Trophoblast cell (in vitro differentiated cells and primary cell): Measurements from ENCODE around the gene CSF1.
A peak's percentile ranks its signal among the peaks of the same experiment; 100 is the strongest.

ENCODE experiments used
- DNase-seq, 2 donors: peaks; one replicate each; pipeline ENCODE4 v3.0.0-alpha.2; 2016
- H2AFZ ChIP-seq: 2 replicates; pipeline ENCODE4 v1.6.1; 2013; ENCODE audit warnings: low read length, moderate library complexity, mild to moderate bottlenecking; ENCODE audit not compliant: insufficient read depth, poor library complexity
- H2AK5ac ChIP-seq: 2 replicates; pipeline ENCODE4 v1.6.1; 2013; ENCODE audit warnings: mild to moderate bottlenecking, low read length
- H2BK120ac ChIP-seq: 2 replicates; pipeline ENCODE4 v1.6.1; 2013; ENCODE audit warnings: low read length, mild to moderate bottlenecking, moderate library complexity; ENCODE audit not compliant: insufficient read depth, poor library complexity
- H2BK12ac ChIP-seq: 2 replicates; pipeline ENCODE4 v1.6.1; 2013; ENCODE audit warnings: mild to moderate bottlenecking, low read length, moderate library complexity
- H2BK5ac ChIP-seq: 2 replicates; pipeline ENCODE4 v1.6.1; 2013; ENCODE audit warnings: low read length, low read depth, moderate library complexity, mild to moderate bottlenecking; ENCODE audit not compliant: poor library complexity
- H3K14ac ChIP-seq: 2 replicates; pipeline ENCODE4 v1.6.1; 2013; ENCODE audit warnings: mild to moderate bottlenecking, low read length
- H3K18ac ChIP-seq: 2 replicates; pipeline ENCODE4 v1.6.1; 2013; ENCODE audit warnings: mild to moderate bottlenecking, low read length
- H3K23ac ChIP-seq: 2 replicates; pipeline ENCODE4 v1.6.1; 2013; ENCODE audit warnings: low read length
- H3K27ac ChIP-seq: 2 replicates; pipeline ENCODE4 v1.5.1; 2013; ENCODE audit warnings: low read depth, mild to moderate bottlenecking, inconsistent platforms, low read length, moderate library complexity
- H3K27me3 ChIP-seq: 2 replicates; pipeline ENCODE4 v1.6.1; 2013; ENCODE audit warnings: inconsistent platforms, mild to moderate bottlenecking, low read length, moderate library complexity; ENCODE audit not compliant: insufficient read depth
- H3K36me3 ChIP-seq, 2 experiments: 1 replicate in 1 of 2; 2 replicates in 1 of 2; pipeline ENCODE4 v1.6.1; 2013; ENCODE audit warnings: low read length in 2 of 2, mild to moderate bottlenecking in 2 of 2, moderate library complexity in 1 of 2; ENCODE audit not compliant: insufficient read depth in 2 of 2, control insufficient read depth in 1 of 2
- H3K4ac ChIP-seq: 2 replicates; pipeline ENCODE4 v1.6.1; 2013; ENCODE audit warnings: low read depth, mild to moderate bottlenecking, low read length, moderate library complexity
- H3K4me1 ChIP-seq, 2 experiments: 1 replicate in 1 of 2; 2 replicates in 1 of 2; pipeline ENCODE4 v1.6.1; 2013; ENCODE audit warnings: low read length in 2 of 2, mild to moderate bottlenecking in 2 of 2, moderate library complexity in 1 of 2; ENCODE audit not compliant: insufficient read depth in 2 of 2, control insufficient read depth in 1 of 2
- H3K4me2 ChIP-seq: 2 replicates; pipeline ENCODE4 v1.6.1; 2013; ENCODE audit warnings: inconsistent platforms, mild to moderate bottlenecking, low read length, moderate library complexity
- H3K4me3 ChIP-seq: 2 replicates; pipeline ENCODE4 v1.5.1; 2013; ENCODE audit warnings: mild to moderate bottlenecking, low read depth, low read length, inconsistent platforms
- H3K79me1 ChIP-seq: one replicate; pipeline ENCODE4 v1.6.1; 2013; ENCODE audit warnings: low read length
- H3K79me2 ChIP-seq: 2 replicates; pipeline ENCODE4 v1.6.1; 2013; ENCODE audit warnings: low read length, mild to moderate bottlenecking; ENCODE audit not compliant: control insufficient read depth, insufficient read depth, poor library complexity
- H3K9ac ChIP-seq: 2 replicates; pipeline ENCODE4 v1.6.1; 2013; ENCODE audit warnings: mild to moderate bottlenecking, low read length
- H3K9me3 ChIP-seq: 2 replicates; pipeline ENCODE4 v1.6.1; 2013; ENCODE audit warnings: low read depth, mild to moderate bottlenecking, control low read depth, inconsistent platforms, low read length; ENCODE audit not compliant: insufficient read depth
- H4K12ac ChIP-seq: 2 replicates; pipeline ENCODE4 v1.6.1; 2013; ENCODE audit warnings: low read depth, mild to moderate bottlenecking, low read length, moderate library complexity
- H4K8ac ChIP-seq: 2 replicates; pipeline ENCODE4 v1.6.1; 2013; ENCODE audit warnings: low read depth, mild to moderate bottlenecking, low read length, moderate library complexity
- H4K91ac ChIP-seq: one replicate; pipeline ENCODE4 v1.6.1; 2013; ENCODE audit warnings: low read depth, mild to moderate bottlenecking, low read length, moderate library complexity
- WGBS: extraction: QIAGEN DNeasy Blood & Tissue Kit; methylation state at CpG from one replicate; pipeline ENCODE4 v1.1.7; 2013; ENCODE audit warnings: missing lambda C conversion rate; ENCODE audit not compliant: insufficient read length, insufficient coverage; ENCODE audit errors: extremely low coverage; 5-methylcytosine and 5-hydroxymethylcytosine counted together

The CSF1 gene

GRCh38 chr1:109909561-109909960 is 1.1 kb upstream of the CSF1 start:
- no peak overlapping the region for H3K9ac ChIP-seq
- no peak overlapping the region for H3K14ac ChIP-seq
- no peak overlapping the region for H4K8ac ChIP-seq
- WGBS, result no CpG with 5 or more reads among the region's 3 CpGs
- peaks cover 15 to 22% of the 10 kb centered on the region in 2 experiments for H3K4me1 ChIP-seq
- peaks cover 3 to 10% of the 10 kb centered on the region in 2 experiments for H3K36me3 ChIP-seq
- H4K91ac ChIP-seq, result no peak overlapping the region
- H3K79me1 ChIP-seq, result peaks cover 19% of the 10 kb centered on the region
- no peak overlapping the region for H2AFZ ChIP-seq
- no peaks in the 10 kb centered on the region for H3K27me3 ChIP-seq
- H3K4me3 ChIP-seq, result no peak overlapping the region
- no peak overlapping the region for H3K27ac ChIP-seq
- peaks cover 20% of the 10 kb centered on the region for H3K79me2 ChIP-seq
- H3K9me3 ChIP-seq, result peaks cover 2% of the 10 kb centered on the region
- no peak overlapping the region for H3K4me2 ChIP-seq
- no peak overlapping the region for H3K18ac ChIP-seq
- H2BK120ac ChIP-seq, result no peak overlapping the region
- H3K4ac ChIP-seq, result no peak overlapping the region
- no peak overlapping the region for H2AK5ac ChIP-seq
- DNase-seq, result no peak
- H4K12ac ChIP-seq, result no peak overlapping the region
- H3K23ac ChIP-seq, result no peak overlapping the region
- no peak overlapping the region for H2BK5ac ChIP-seq
- H2BK12ac ChIP-seq, result no peak overlapping the region

- Histone ChIP-seq H3K9me3 (peaks cover 4% of the 10 kb centered on the region), H3K36me3 (peaks cover 10 to 22% of the 10 kb centered on the region in 2 experiments), H2AK5ac (peak overlapping the region; percentile 0), H2BK12ac (peak overlapping the region; percentile 46), H4K8ac (peak overlapping the region; percentile 82), H3K4ac (peak overlapping the region; percentile 8), H3K27ac (peak overlapping the region; percentile 63), H4K91ac (peak overlapping the region; percentile 34), H2AFZ (peak overlapping the region; percentile 0), H3K14ac (peak overlapping the region; percentile 17), H3K4me1 (peaks cover 15 to 22% of the 10 kb centered on the region in 2 experiments), H4K12ac (peak overlapping the region; percentile 0), H3K4me2 (peak overlapping the region; percentile 66), H2BK120ac (peak overlapping the region; percentile 79), H3K79me2 (peaks cover 20% of the 10 kb centered on the region), H3K27me3 (no peaks in the 10 kb centered on the region), H3K9ac (peak overlapping the region; percentile 82), H3K23ac (no peak overlapping the region), H3K79me1 (peaks cover 19% of the 10 kb centered on the region), H3K18ac (peak overlapping the region; percentile 40), H2BK5ac (peak overlapping the region; percentile 75), H3K4me3 (peak overlapping the region; percentile 80)
- DNase-seq, result no peak
- WGBS, result no CpG with 5 or more reads among the region's 70 CpGs
Measured at GRCh38 chr1:109910963-109911798, 532 bp downstream of the CSF1 start.

GRCh38 chr1:109912214-109912861 is 1.7 kb downstream of the CSF1 start:
- H3K4ac ChIP-seq, result peak overlapping the region; percentile 8
- no peak for DNase-seq
- H3K14ac ChIP-seq, result peak overlapping the region; percentile 4
- H3K79me1 ChIP-seq, result peaks cover 19% of the 10 kb centered on the region
- peak overlapping the region; percentile 38 for H3K18ac ChIP-seq
- no peak overlapping the region for H3K27ac ChIP-seq
- H3K9ac ChIP-seq, result no peak overlapping the region
- peak overlapping the region; percentile 2 for H2BK12ac ChIP-seq
- no peak overlapping the region for H2BK120ac ChIP-seq
- H2AFZ ChIP-seq, result no peak overlapping the region
- no peak overlapping the region for H2AK5ac ChIP-seq
- H3K36me3 ChIP-seq, result peaks cover 17 to 33% of the 10 kb centered on the region in 2 experiments
- H3K4me1 ChIP-seq, result peaks cover 15 to 23% of the 10 kb centered on the region in 2 experiments
- no peak overlapping the region for H4K8ac ChIP-seq
- peak overlapping the region; percentile 66 for H3K4me2 ChIP-seq
- H3K27me3 ChIP-seq, result no peaks in the 10 kb centered on the region
- H3K79me2 ChIP-seq, result peaks cover 20% of the 10 kb centered on the region
- H4K12ac ChIP-seq, result no peak overlapping the region
- peaks cover 2% of the 10 kb centered on the region for H3K9me3 ChIP-seq
- no peak overlapping the region for H3K4me3 ChIP-seq
- no CpG with 5 or more reads among the region's 4 CpGs for WGBS
- no peak overlapping the region for H2BK5ac ChIP-seq
- peak overlapping the region; percentile 34 for H4K91ac ChIP-seq
- H3K23ac ChIP-seq, result no peak overlapping the region

GRCh38 chr1:109912873-109913272 is 2.2 kb downstream of the CSF1 start:
- Histone ChIP-seq H3K14ac (no peak overlapping the region), H2BK120ac (no peak overlapping the region), H3K79me1 (peaks cover 19% of the 10 kb centered on the region), H2BK5ac (no peak overlapping the region), H3K23ac (no peak overlapping the region), H3K9ac (no peak overlapping the region), H3K4ac (peak overlapping the region; percentile 68), H3K36me3 (peaks cover 19 to 38% of the 10 kb centered on the region in 2 experiments), H2AK5ac (peak overlapping the region; percentile 52), H4K12ac (no peak overlapping the region), H3K4me2 (no peak overlapping the region), H3K18ac (peak overlapping the region; percentile 38), H3K4me1 (peaks cover 15 to 26% of the 10 kb centered on the region in 2 experiments), H3K27ac (no peak overlapping the region), H3K79me2 (peaks cover 20% of the 10 kb centered on the region), H4K91ac (no peak overlapping the region), H3K9me3 (peaks cover 4% of the 10 kb centered on the region), H2AFZ (no peak overlapping the region), H2BK12ac (no peak overlapping the region), H4K8ac (no peak overlapping the region), H3K27me3 (no peaks in the 10 kb centered on the region), H3K4me3 (no peak overlapping the region)
- no peak for DNase-seq
- no CpG with 5 or more reads among the region's 1 CpG for WGBS
